IMR-90 (cell line): ENCODE results near the gene CLEC16A. TPM values are rescaled to one million over a fixed set of nuclear protein-coding genes. Genes with fewer than 3 reads are reported as not detected.

Experiments
- ATAC-seq: fragments of 200-7000 bp; cut with Tn5 transposase; 2 replicates; pipeline ENCODE4 v1.9.1; 2020; ENCODE audit warnings: low read depth, mild to moderate bottlenecking, moderate library complexity
- BruUV-seq: library from RNA; stranded (reverse); fragments of 400-500 nt; replicated peaks from 2 replicates; lab custom pipeline; 2021; lab: Mats Ljungman, UMichigan
- CTCF ChIA-PET: fragments of 300-600 bp; formaldehyde crosslinking; extraction: SDS; loops from one replicate; lab custom pipeline; 2021; ENCODE audit warnings: antibody characterized with exemption; lab: Yijun Ruan, JAX
- POLR2A ChIA-PET: fragments of 300-600 bp; sonication (Branson Sonifier 250); formaldehyde crosslinking; loops from one replicate; lab custom pipeline; 2022; ENCODE audit warnings: antibody characterized with exemption; ENCODE audit not compliant: unreplicated experiment; lab: Charles Lee
- DNase-seq: peaks from one replicate; pipeline ENCODE4 v3.0.0; 2013
- H2AFZ ChIP-seq: replicated peaks from 2 replicates; pipeline ENCODE3; 2013; ENCODE audit warnings: low read length, mild to moderate bottlenecking; ENCODE audit not compliant: poor library complexity
- H2AK5ac ChIP-seq: 2 replicates; pipeline ENCODE4 v1.6.1; 2013; ENCODE audit warnings: low read depth, low read length, inconsistent platforms
- H2AK9ac ChIP-seq: replicated peaks from 2 replicates; pipeline ENCODE3; 2013; ENCODE audit warnings: mild to moderate bottlenecking, low read depth, low read length, moderate library complexity; ENCODE audit not compliant: poor library complexity
- H2BK120ac ChIP-seq: 2 replicates; pipeline ENCODE4 v1.6.1; 2013; ENCODE audit warnings: low read depth, low read length, inconsistent platforms
- H2BK15ac ChIP-seq: 3 replicates; pipeline ENCODE4 v1.6.1; 2013; ENCODE audit warnings: low read depth, low read length, inconsistent platforms
- H2BK20ac ChIP-seq: 2 replicates; pipeline ENCODE4 v1.6.1; 2013; ENCODE audit warnings: low read depth, mild to moderate bottlenecking, inconsistent platforms, low read length, moderate library complexity
- H2BK5ac ChIP-seq: 2 replicates; pipeline ENCODE4 v1.6.1; 2013; ENCODE audit warnings: mild to moderate bottlenecking, low read depth, low read length, inconsistent platforms; ENCODE audit not compliant: poor library complexity, severe bottlenecking
- H3K14ac ChIP-seq: replicated peaks from 2 replicates; pipeline ENCODE4 v1.6.1; 2013; ENCODE audit warnings: low read depth, low read length, inconsistent platforms
- H3K18ac ChIP-seq: 2 replicates; pipeline ENCODE4 v1.6.1; 2013; ENCODE audit warnings: low read depth, low read length, control low read depth
- H3K23ac ChIP-seq: 2 replicates; pipeline ENCODE4 v1.6.1; 2013; ENCODE audit warnings: low read depth, low read length, inconsistent platforms
- H3K27ac ChIP-seq: 2 replicates; pipeline ENCODE4 v1.5.1; 2013; ENCODE audit warnings: mild to moderate bottlenecking, control low read depth, low read length; ENCODE audit not compliant: insufficient read depth
- H3K27me3 ChIP-seq: 2 replicates; pipeline ENCODE4 v1.6.1; 2013; ENCODE audit warnings: low read length; ENCODE audit not compliant: control insufficient read depth, insufficient read depth
- H3K36me3 ChIP-seq: 2 replicates; pipeline ENCODE4 v1.6.1; 2013; ENCODE audit warnings: low read length, mixed read lengths; ENCODE audit not compliant: control insufficient read depth, insufficient read depth
- H3K4ac ChIP-seq: 2 replicates; pipeline ENCODE4 v1.6.1; 2013; ENCODE audit warnings: low read depth, low read length, inconsistent platforms
- H3K4me1 ChIP-seq: 2 replicates; pipeline ENCODE4 v1.6.1; 2013; ENCODE audit warnings: low read length, mixed read lengths; ENCODE audit not compliant: control insufficient read depth, insufficient read depth
- H3K4me2 ChIP-seq: 2 replicates; pipeline ENCODE4 v1.6.1; 2013; ENCODE audit warnings: low read depth, mild to moderate bottlenecking, control low read depth, low read length, moderate library complexity
- H3K4me3 ChIP-seq: 2 replicates; pipeline ENCODE4 v1.5.1; 2013; ENCODE audit warnings: low read depth, mild to moderate bottlenecking, control low read depth, low read length, moderate library complexity; ENCODE audit not compliant: insufficient read depth
- H3K56ac ChIP-seq: 2 replicates; pipeline ENCODE4 v1.6.1; 2013; ENCODE audit warnings: low read length, inconsistent platforms; ENCODE audit not compliant: insufficient read depth; ENCODE audit errors: extremely low read depth
- H3K79me1 ChIP-seq, 2 experiments: 2 replicates each; pipeline ENCODE4 v1.6.1; 2013; ENCODE audit warnings: low read length in 2 of 2, inconsistent platforms in 1 of 2, low read depth in 1 of 2
- H3K9ac ChIP-seq: 2 replicates; pipeline ENCODE4 v1.6.1; 2013; ENCODE audit warnings: low read depth, low read length, control low read depth
- H3K9me1 ChIP-seq: 2 replicates; pipeline ENCODE4 v1.6.1; 2013; ENCODE audit warnings: low read length, inconsistent platforms; ENCODE audit not compliant: insufficient read depth
- H3K9me3 ChIP-seq: 2 replicates; pipeline ENCODE4 v1.6.1; 2013; ENCODE audit warnings: low read length; ENCODE audit not compliant: control insufficient read depth, insufficient read depth
- H4K20me1 ChIP-seq: 2 replicates; pipeline ENCODE4 v1.6.1; 2013; ENCODE audit warnings: low read length, inconsistent platforms; ENCODE audit not compliant: insufficient read depth
- H4K5ac ChIP-seq: 2 replicates; pipeline ENCODE4 v1.6.1; 2013; ENCODE audit warnings: mild to moderate bottlenecking, low read depth, low read length, control low read depth
- H4K8ac ChIP-seq, 2 experiments: 2 replicates each; pipeline ENCODE4 v1.6.1; 2013; ENCODE audit warnings: low read depth in 2 of 2, low read length in 2 of 2, control low read depth in 1 of 2, inconsistent platforms in 1 of 2
- H4K91ac ChIP-seq: 2 replicates; pipeline ENCODE4 v1.6.1; 2013; ENCODE audit warnings: low read depth, low read length, inconsistent platforms; ENCODE audit not compliant: insufficient read depth
- CEBPB ChIP-seq: IDR thresholded peaks from 2 replicates; pipeline ENCODE4 v1.6.1; 2012; ENCODE audit warnings: low read depth, low read length, improper control_type of control experiment
- CHD1 ChIP-seq: IDR thresholded peaks from 2 replicates; pipeline ENCODE4 v1.6.1; 2012; ENCODE audit warnings: low read depth, low read length, improper control_type of control experiment
- FOS ChIP-seq: fragments of 150-350 bp; IDR thresholded peaks from 2 replicates; pipeline ENCODE4 v1.6.1; 2016; ENCODE audit warnings: low read depth, low read length
- NFE2L2 ChIP-seq: fragments of 150-350 bp; IDR thresholded peaks from 2 replicates; pipeline ENCODE4 v1.6.1; 2016; ENCODE audit warnings: low read depth, mild to moderate bottlenecking, low read length
- RCOR1 ChIP-seq: IDR thresholded peaks from 2 replicates; pipeline ENCODE4 v1.6.1; 2012; ENCODE audit warnings: mild to moderate bottlenecking, low read length, improper control_type of control experiment; ENCODE audit not compliant: insufficient replicate concordance
- RFX5 ChIP-seq: IDR thresholded peaks from 2 replicates; pipeline ENCODE4 v1.8.0; 2012; ENCODE audit warnings: low read depth, mild to moderate bottlenecking, low read length, moderate library complexity
- SMC3 ChIP-seq: fragments of 150-350 bp; IDR thresholded peaks from 2 replicates; pipeline ENCODE4 v1.6.1; 2016; ENCODE audit warnings: low read depth, mild to moderate bottlenecking, antibody characterized with exemption, low read length, moderate library complexity
- USF2 ChIP-seq: fragments of 150-350 bp; IDR thresholded peaks from 2 replicates; pipeline ENCODE4 v1.6.1; 2017; ENCODE audit warnings: mild to moderate bottlenecking, antibody characterized with exemption, low read length, low read depth
- WGBS, 2 experiments: methylation state at CpG; one replicate each; pipeline versions ENCODE4 v1.1.5 to v1.1.7; 2013; ENCODE audit warnings: missing lambda C conversion rate in 2 of 2; ENCODE audit not compliant: insufficient read length in 1 of 2; ENCODE audit errors: extremely low coverage in 2 of 2; 5-methylcytosine and 5-hydroxymethylcytosine counted together
- dilution Hi-C: fragments of 300-500 bp; cut with HindIII; formaldehyde crosslinking; loops from one replicate; pipeline ENCODE4 v1.14.3; 2018; ENCODE audit warnings: low sequenced_read_pairs; ENCODE audit not compliant: unreplicated experiment
- in situ Hi-C: fragments of 300-500 bp; cut with MboI; formaldehyde crosslinking; loops from 3 replicates; pipeline ENCODE4 v1.14.3; 2019; ENCODE audit warnings: low sequenced_read_pairs, inconsistent platforms, mixed read lengths
- intact Hi-C: fragments of 100-400 bp; cut with micrococcal nuclease; formaldehyde crosslinking; loops from 2 replicates; pipeline ENCODE4 v1.10.0; 2022
- polyA plus RNA-seq, 3 experiments: library from polyadenylated mRNA; depleted of rRNA; stranded (reverse); fragments of >200 nt; gene quantifications; 2 replicates each; pipeline ENCODE4 v1.2.3, GENCODE V29; 2012; ENCODE audit warnings: low replicate concordance in 1 of 3
- total RNA-seq: library from RNA; depleted of rRNA; stranded (reverse); fragments of >200 nt; gene quantifications from 2 replicates; pipeline ENCODE4 v1.2.3, GENCODE V29; 2012

The CLEC16A gene
- total and polyA plus RNA-seq, 2 of the 4 experiments (the other 2 are of a cell fraction) = 15.9 to 16.5 TPM

GRCh38 chr16:11133344-11133943, 189.1 kb downstream of the CLEC16A start (continued):
- TF ChIP-seq RFX5 = no peak
- TF ChIP-seq NFE2L2 = no peak

- Histone ChIP-seq H2BK120ac (peak overlapping the region; percentile 51), H3K4me2 (no peak overlapping the region), H4K5ac (peak overlapping the region; percentile 4; the same call in 1 of the 2 replicates), H3K36me3 (0 out of 2 replicates have a peak, but pooled peaks cover 2% of the 10 kb centered on the region), H3K9me3 (no peaks in the 10 kb centered on the region), H3K56ac (no peak overlapping the region), H4K91ac (peak overlapping the region; percentile 63), H2AK9ac (peak overlapping the region; percentile 7), H3K9ac (no peak overlapping the region), H3K9me1 (peaks cover 32% of the 10 kb centered on the region), H3K4me1 (peaks cover 46% of the 10 kb centered on the region), H3K18ac (peak overlapping the region; percentile 18; the same call in 1 of the 2 replicates), H3K27ac (no peak overlapping the region), H4K20me1 (no peaks in the 10 kb centered on the region), H3K27me3 (no peaks in the 10 kb centered on the region), H2AK5ac (peak overlapping the region; percentile 67), H2BK20ac (peak overlapping the region; percentile 95), H3K23ac (no peak overlapping the region), H3K14ac (0 out of 2 replicates have a peak overlapping the region, but pooled peaks have one; percentile 48), H3K4ac (peak overlapping the region; percentile 96), H2BK5ac (no peak overlapping the region), H2AFZ (no peak overlapping the region), H2BK15ac (peak overlapping the region; percentile 16; the same call in 2 of the 3 replicates), H4K8ac (peak overlapping the region; percentile 48 to 70; a peak in 3 of 4 replicates), H3K4me3 (no peak overlapping the region), H3K79me1 (peaks cover 0 to 30% of the 10 kb centered on the region in 2 experiments)
- WGBS, 2 experiments = 88% methylated on average over 3 of the region's 11 CpGs; no CpG with 5 or more reads in 1 of the 2 experiments
- DNase-seq = no peak
- ChIA-PET CTCF (interaction anchor here (1.3 kb wide), 1 partner anchor 8 kb away, joined by 3 read pairs; no protein-coding TSS in a partner anchor), POLR2A (no interaction called here)
- intact Hi-C loops (loop anchor here (10.0 kb wide), 1 partner anchor 120 kb away; the partner anchor contains the start of gene SOCS1), dilution Hi-C loops (no loop called here), in situ Hi-C loops (no loop called here)
- TF ChIP-seq FOS (no peak), SMC3 (no peak), RCOR1 (no peak), RFX5 (no peak), CHD1 (no peak), USF2 (no peak), CEBPB (0 out of 2 replicates have a peak, but pooled peaks have one; percentile 15), NFE2L2 (no peak)
- ATAC-seq = no peak
- BruUV-seq = no TSS peak
Measured at GRCh38 chr16:11134722-11135463, 190.5 kb downstream of the CLEC16A start.
